Fibroblast of the aortic adventitia (primary cell): ENCODE results near the gene GNPAT. TPM values are rescaled to one million over a fixed set of nuclear protein-coding genes. Genes with fewer than 3 reads are reported as not detected.

ENCODE experiments used
- DNase-seq: peaks from one replicate; pipeline ENCODE4 v3.0.0-alpha.2; 2010; ENCODE audit warnings: low read depth
- H3K4me3 ChIP-seq: 2 replicates; pipeline ENCODE4 v1.5.1; 2011; ENCODE audit warnings: low read depth, mild to moderate bottlenecking, control low read depth, low read length, moderate library complexity
- CTCF ChIP-seq: IDR thresholded peaks from 2 replicates; pipeline ENCODE4 v1.5.1; 2011; ENCODE audit warnings: mild to moderate bottlenecking, low read length, control low read depth, inconsistent platforms; ENCODE audit not compliant: insufficient read depth
- total RNA-seq: library from RNA; depleted of rRNA; stranded (reverse); fragments of >200 nt; gene quantifications from 2 replicates; pipeline ENCODE4 v1.2.3, GENCODE V29; 2012; ENCODE audit warnings: low replicate concordance

The GNPAT gene
- total RNA-seq, 1 donor, result 54.8 TPM

GRCh38 chr1:231196728-231197127 is 44.3 kb upstream of the GNPAT start:
- DNase-seq, result no peak
- TF ChIP-seq CTCF, result no peak
- H3K4me3 ChIP-seq, result no peak overlapping the region

GRCh38 chr1:231199868-231200267 is 41.1 kb upstream of the GNPAT start:
- no peak overlapping the region for H3K4me3 ChIP-seq
- DNase-seq, result no peak
- no peak for TF ChIP-seq CTCF

GRCh38 chr1:231200388-231201031 is 40.5 kb upstream of the GNPAT start:
- TF ChIP-seq CTCF, result no peak
- DNase-seq, result peak; percentile 39
- no peak overlapping the region for H3K4me3 ChIP-seq

GRCh38 chr1:231201375-231201978 is 39.5 kb upstream of the GNPAT start:
- DNase-seq, result no peak
- no peak for TF ChIP-seq CTCF
- no peak overlapping the region for H3K4me3 ChIP-seq

- DNase-seq, result no peak
- TF ChIP-seq CTCF, result no peak
Measured at GRCh38 chr1:231201979-231202633, 38.9 kb upstream of the GNPAT start.

GRCh38 chr1:231203259-231204057 is 37.6 kb upstream of the GNPAT start:
- no peak overlapping the region for H3K4me3 ChIP-seq
- no peak for DNase-seq
- no peak for TF ChIP-seq CTCF

More at GRCh38 chr1:231201979-231202633, 38.9 kb upstream of the GNPAT start:
- no peak overlapping the region for H3K4me3 ChIP-seq
